ENCODE measurements around the gene LRRC9.

The LRRC9 gene

GRCh38 chr14:59919570-59920377 is at the start of gene LRRC9:
TSS of gene LRRC9 (plus strand) at chr14:59920144.
- TF ChIP-seq, protein P1, sequence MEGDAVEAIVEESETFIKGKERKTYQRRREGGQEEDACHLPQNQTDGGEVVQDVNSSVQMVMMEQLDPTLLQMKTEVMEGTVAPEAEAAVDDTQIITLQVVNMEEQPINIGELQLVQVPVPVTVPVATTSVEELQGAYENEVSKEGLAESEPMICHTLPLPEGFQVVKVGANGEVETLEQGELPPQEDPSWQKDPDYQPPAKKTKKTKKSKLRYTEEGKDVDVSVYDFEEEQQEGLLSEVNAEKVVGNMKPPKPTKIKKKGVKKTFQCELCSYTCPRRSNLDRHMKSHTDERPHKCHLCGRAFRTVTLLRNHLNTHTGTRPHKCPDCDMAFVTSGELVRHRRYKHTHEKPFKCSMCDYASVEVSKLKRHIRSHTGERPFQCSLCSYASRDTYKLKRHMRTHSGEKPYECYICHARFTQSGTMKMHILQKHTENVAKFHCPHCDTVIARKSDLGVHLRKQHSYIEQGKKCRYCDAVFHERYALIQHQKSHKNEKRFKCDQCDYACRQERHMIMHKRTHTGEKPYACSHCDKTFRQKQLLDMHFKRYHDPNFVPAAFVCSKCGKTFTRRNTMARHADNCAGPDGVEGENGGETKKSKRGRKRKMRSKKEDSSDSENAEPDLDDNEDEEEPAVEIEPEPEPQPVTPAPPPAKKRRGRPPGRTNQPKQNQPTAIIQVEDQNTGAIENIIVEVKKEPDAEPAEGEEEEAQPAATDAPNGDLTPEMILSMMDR (conservative IDR thresholded peaks at IDR 0.05; ENCODE audit: low read length): no peak
- no peak for TF ChIP-seq EZH2phosphoT487 (IDR thresholded peaks at IDR 0.05; ENCODE audit: borderline replicate concordance)
- H4K20me1 ChIP-seq (ENCODE audit: insufficient read depth, low read length, poor library complexity, severe bottlenecking): no peaks in the 10 kb centered on the region
- no peaks in the 10 kb centered on the region for H3K27me3 ChIP-seq (ENCODE audit: insufficient read depth, low read length, poor library complexity, severe bottlenecking)
- no peaks in the 10 kb centered on the region for H3K79me2 ChIP-seq (ENCODE audit: insufficient read depth, low read length)
- H3F3A ChIP-seq (ENCODE audit: low read depth): no peaks in the 10 kb centered on the region
- H3K4me2 ChIP-seq (ENCODE audit: low read depth, low read length, poor library complexity, severe bottlenecking): no peak within 1 kb of the TSS
- H3K4me3 ChIP-seq (ENCODE audit: low read length, poor library complexity, severe bottlenecking): no peak within 1 kb of the TSS
- H2AFZ ChIP-seq (ENCODE audit: low read length): no peak within 1 kb of the TSS
- no peaks in the 10 kb centered on the region for H3K9me3 ChIP-seq (ENCODE audit: insufficient read depth, low read depth, low read length)
- H3K9ac ChIP-seq (ENCODE audit: low read depth, low read length, poor library complexity, severe bottlenecking): no peak within 1 kb of the TSS
- no peaks in the 10 kb centered on the region for H3K4me1 ChIP-seq (ENCODE audit: insufficient read depth, low read length, poor library complexity, severe bottlenecking)
- H3K9me2 ChIP-seq (replicated peaks; ENCODE audit: low read depth, low read length): no peaks in the 10 kb centered on the region
- no peaks in the 10 kb centered on the region for H3K36me3 ChIP-seq (ENCODE audit: insufficient read depth, low read length)

- Histone ChIP-seq H3K9ac (ENCODE audit: low read depth, low read length, poor library complexity, severe bottlenecking) (peak within 1 kb of the TSS; percentile 61), H3K4me2 (ENCODE audit: low read depth, low read length, poor library complexity, severe bottlenecking) (peak within 1 kb of the TSS; percentile 99), H3K36me3 (ENCODE audit: insufficient read depth, low read length) (no peaks in the 10 kb centered on the region), H3K9me2 (replicated peaks; ENCODE audit: low read depth, low read length) (no peaks in the 10 kb centered on the region), H4K20me1 (ENCODE audit: insufficient read depth, low read length, poor library complexity, severe bottlenecking) (no peaks in the 10 kb centered on the region), H3K4me3 (ENCODE audit: low read length, poor library complexity, severe bottlenecking) (peak within 1 kb of the TSS; percentile 76), H3K4me1 (ENCODE audit: insufficient read depth, low read length, poor library complexity, severe bottlenecking) (peaks cover 7% of the 10 kb centered on the region), H3K27me3 (ENCODE audit: insufficient read depth, low read length, poor library complexity, severe bottlenecking) (peaks cover 14% of the 10 kb centered on the region), H3K9me3 (ENCODE audit: insufficient read depth, low read depth, low read length) (no peaks in the 10 kb centered on the region), H3F3A (ENCODE audit: low read depth) (no peaks in the 10 kb centered on the region), H3K79me2 (ENCODE audit: insufficient read depth, low read length) (no peaks in the 10 kb centered on the region), H2AFZ (ENCODE audit: low read length) (peak within 1 kb of the TSS; percentile 94)
- TF ChIP-seq EZH2phosphoT487 (IDR thresholded peaks at IDR 0.05; ENCODE audit: borderline replicate concordance): no peak
- TF ChIP-seq, protein P1 (conservative IDR thresholded peaks at IDR 0.05; ENCODE audit: low read length): no peak
These were observed 49.4 kb upstream of the LRRC9 start, which contains the start of gene RTN1 for GRCh38 chr14:59870277-59871165. TSS of gene RTN1 (minus strand) at chr14:59870776. CDS start at chr14:59870630, 146 bp downstream.

- Histone ChIP-seq H3K9me2 (replicated peaks; ENCODE audit: low read depth, low read length) (no peaks in the 10 kb centered on the region), H3K4me1 (ENCODE audit: insufficient read depth, low read length, poor library complexity, severe bottlenecking) (peaks cover 7% of the 10 kb centered on the region), H3K4me3 (ENCODE audit: low read length, poor library complexity, severe bottlenecking) (peak overlapping the region; percentile 76), H3K9me3 (ENCODE audit: insufficient read depth, low read depth, low read length) (no peaks in the 10 kb centered on the region), H3K36me3 (ENCODE audit: insufficient read depth, low read length) (no peaks in the 10 kb centered on the region), H3F3A (ENCODE audit: low read depth) (no peaks in the 10 kb centered on the region), H3K79me2 (ENCODE audit: insufficient read depth, low read length) (no peaks in the 10 kb centered on the region), H3K4me2 (ENCODE audit: low read depth, low read length, poor library complexity, severe bottlenecking) (peak overlapping the region; percentile 99), H3K9ac (ENCODE audit: low read depth, low read length, poor library complexity, severe bottlenecking) (peak overlapping the region; percentile 61), H3K27me3 (ENCODE audit: insufficient read depth, low read length, poor library complexity, severe bottlenecking) (peaks cover 14% of the 10 kb centered on the region), H4K20me1 (ENCODE audit: insufficient read depth, low read length, poor library complexity, severe bottlenecking) (no peaks in the 10 kb centered on the region), H2AFZ (ENCODE audit: low read length) (peak overlapping the region; percentile 94)
- TF ChIP-seq, protein P1 (conservative IDR thresholded peaks at IDR 0.05; ENCODE audit: low read length): no peak
- no peak for TF ChIP-seq EZH2phosphoT487 (IDR thresholded peaks at IDR 0.05; ENCODE audit: borderline replicate concordance)
These were observed 48.8 kb upstream of the LRRC9 start for GRCh38 chr14:59871166-59871495.
